Caki2 (cell line): Measurements from ENCODE around the gene PPFIA3. TPM values are rescaled to one million over a fixed set of nuclear protein-coding genes. Genes with fewer than 3 reads are reported as not detected.
"Not testable (repeated sequence)": the region's sequence is repeated elsewhere in the genome, so short reads cannot be mapped to it uniquely, and the experiment has no call there.

Source experiments
- DNase-seq: peaks from one replicate; pipeline ENCODE4 v3.0.0-alpha.2; 2015; ENCODE audit warnings: low read depth
- in situ Hi-C: cut with HindIII; loops from 2 replicates; pipeline ENCODE4 v1.10.0; 2016; ENCODE audit warnings: low sequenced_read_pairs, low pct_unique_long_range_greater_than_20kb, mixed read lengths
- total RNA-seq: library from RNA; depleted of rRNA; stranded (reverse); fragments of >200 nt; shearing (Covaris generic); gene quantifications from 2 replicates; pipeline ENCODE4 v1.2.3, GENCODE V29; 2014; ENCODE audit warnings: low replicate concordance; rRNA removed

PPFIA3 gene
- 26.8 and 39.1 TPM in 2 replicates for total RNA-seq

DNA sequence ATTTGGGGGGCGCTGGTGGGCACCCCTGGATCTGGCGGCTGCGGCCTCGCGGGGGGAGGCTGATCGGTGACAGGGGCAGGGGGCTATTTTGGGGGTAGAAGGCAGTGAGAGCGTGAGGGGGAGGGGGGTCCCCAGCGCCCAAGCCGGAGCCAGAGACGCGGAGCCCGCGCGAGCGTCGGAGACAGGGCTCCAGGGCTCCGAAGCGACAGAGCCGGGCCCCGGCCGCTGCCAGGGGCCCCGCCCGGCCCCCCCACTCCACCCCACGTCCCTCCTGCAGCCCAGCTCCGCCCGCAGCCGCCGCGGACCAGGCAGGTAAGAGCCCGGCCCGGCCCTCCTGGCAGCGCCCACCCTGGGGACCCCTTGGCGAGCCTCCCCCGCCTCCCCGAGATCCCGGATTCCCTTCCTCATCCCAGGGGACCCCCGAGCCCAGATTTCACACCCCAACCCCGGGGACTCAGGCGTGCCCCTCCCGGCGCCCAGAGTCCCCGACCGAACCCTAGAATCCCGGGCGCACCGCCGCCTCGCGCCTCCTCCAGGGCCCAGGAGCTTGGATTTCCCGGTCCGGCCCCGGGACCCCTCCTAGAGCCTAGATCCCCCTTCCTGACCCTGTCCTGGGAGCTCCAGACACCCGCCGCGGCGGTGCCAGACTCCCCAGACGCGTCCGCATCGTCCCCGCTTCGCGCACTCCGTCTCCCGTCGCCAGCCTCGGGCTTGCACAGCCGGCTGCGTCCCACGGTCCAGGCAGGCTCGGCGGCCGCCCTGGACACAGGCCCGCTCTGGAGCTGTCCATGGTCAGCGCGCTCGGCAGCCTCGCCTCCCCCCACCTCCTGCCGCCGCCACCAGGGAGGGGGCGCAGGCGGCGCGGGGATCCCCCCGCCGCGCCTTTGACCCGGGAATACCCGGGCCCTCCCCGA is at the start of gene PPFIA3:
TSS of gene PPFIA3 (plus strand) at position 134 of the 914 bp plus-strand sequence. CDS start 8,330 bp downstream, outside the sequence.
- in situ Hi-C loops = no loop called here
- peak; percentile 58 for DNase-seq

- in situ Hi-C loops = no loop called here
- no peak for DNase-seq
Measured at GRCh38 chr19:49070416-49070815, 48.9 kb upstream of the PPFIA3 start.

- DNase-seq = no peak
- in situ Hi-C loops = no loop called here
Measured at GRCh38 chr19:49071860-49072547, 47.3 kb upstream of the PPFIA3 start.

GRCh38 chr19:49073514-49074378 is 45.6 kb upstream of the PPFIA3 start:
- in situ Hi-C loops = no loop called here
- DNase-seq = no peak

DNA sequence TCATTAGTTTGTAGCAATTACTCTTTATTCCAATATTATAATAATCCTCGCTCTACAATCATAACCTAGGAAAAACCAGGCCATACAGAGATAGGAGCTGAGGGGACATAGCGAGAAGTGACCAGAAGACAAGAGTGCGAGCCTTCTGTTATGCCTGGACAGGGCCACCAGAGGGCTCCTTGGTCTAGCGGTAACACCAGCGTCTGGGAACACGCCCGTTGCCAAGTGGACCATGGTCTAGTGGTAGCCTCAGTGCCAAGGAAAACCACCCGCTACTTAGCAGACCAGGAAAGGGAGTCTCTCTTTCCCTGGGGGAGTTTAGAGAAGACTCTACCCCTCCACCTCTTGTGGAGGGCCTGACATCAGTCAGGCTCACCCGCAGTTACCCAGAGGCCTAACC is 44.5 kb upstream of the PPFIA3 start:
- in situ Hi-C loops = not testable (repeated sequence)
- DNase-seq = peak; percentile 64

DNA sequence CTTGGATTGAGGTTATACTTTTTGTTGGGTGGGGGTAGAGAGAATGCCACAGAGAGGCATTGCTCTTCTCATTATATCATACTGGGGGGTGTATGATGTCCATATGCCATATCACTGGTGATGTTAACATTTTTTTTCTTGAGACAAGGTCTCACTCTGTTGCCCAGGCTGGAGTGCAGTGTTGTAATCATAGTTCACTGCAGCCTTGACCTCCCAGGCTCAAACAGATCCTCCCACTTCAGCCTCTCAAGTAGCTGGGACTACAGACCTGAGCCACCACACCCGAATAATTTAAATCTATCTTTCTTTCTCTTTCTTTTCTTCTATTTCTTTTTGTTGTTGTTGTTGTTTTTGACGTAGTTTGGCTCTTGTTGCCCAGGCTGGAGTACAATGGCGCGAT is 39.0 kb upstream of the PPFIA3 start:
- in situ Hi-C loops = no loop called here

DNA sequence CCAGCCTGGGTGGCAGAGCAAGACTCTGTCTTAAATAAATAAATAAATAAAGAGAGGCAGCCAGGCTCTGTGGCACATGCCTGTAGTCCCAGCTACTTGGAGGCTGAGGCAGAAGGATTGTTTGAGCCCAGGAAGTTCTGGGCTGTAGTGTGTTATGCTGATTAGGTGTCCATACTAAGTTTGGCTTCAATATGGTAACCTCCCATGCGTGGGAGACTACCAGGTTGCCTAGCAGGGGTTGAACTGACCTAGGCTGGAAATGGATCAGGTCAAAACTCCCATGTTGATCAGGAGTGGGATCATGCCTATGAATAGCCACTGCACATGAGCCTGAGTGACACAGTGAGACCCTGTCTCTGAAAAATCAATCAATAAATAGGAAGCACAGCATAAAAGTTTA is 38.1 kb upstream of the PPFIA3 start:
- in situ Hi-C loops = no loop called here
- no peak for DNase-seq

More for the DNA sequence above, 39.0 kb upstream of the PPFIA3 start:
- no peak for DNase-seq

DNA sequence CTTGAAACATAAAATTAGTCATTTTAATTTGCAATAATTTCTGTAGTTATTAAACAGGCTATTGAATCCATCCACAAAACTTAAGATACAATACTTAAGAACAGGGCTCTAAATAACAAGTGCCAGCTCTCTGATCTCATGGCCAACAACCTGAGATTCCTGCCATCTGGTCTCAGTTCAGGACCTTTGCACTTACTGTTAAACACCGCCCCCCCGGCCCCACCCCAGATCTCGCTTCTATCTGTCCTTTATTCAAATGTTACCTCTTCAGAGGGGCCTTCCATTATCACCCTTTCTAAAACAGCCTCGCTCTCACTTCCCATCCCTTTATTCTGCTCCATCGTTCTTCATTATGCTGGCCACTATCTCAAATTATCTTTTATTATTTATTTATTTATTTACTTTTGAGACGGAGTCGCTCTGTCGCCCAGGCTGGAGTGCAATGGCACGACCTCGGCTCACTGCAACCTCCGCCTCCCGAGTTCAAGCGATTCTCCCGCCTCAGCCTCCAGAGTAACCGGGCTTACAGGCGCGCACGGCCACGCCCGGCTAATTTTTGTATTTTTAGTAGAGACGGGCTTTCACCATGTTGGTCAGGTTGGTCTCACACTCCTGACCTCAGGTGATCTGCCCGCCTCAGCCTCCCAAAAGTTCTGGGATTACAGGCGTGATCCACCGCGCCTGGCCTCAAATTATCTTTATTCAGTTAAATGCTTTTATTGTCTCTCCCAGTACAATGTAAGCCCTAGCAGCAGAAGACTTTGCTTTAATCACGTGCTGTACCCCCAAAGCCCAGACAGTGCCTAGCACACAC is 34.9 kb upstream of the PPFIA3 start:
- in situ Hi-C loops = no loop called here
- DNase-seq = no peak

DNA sequence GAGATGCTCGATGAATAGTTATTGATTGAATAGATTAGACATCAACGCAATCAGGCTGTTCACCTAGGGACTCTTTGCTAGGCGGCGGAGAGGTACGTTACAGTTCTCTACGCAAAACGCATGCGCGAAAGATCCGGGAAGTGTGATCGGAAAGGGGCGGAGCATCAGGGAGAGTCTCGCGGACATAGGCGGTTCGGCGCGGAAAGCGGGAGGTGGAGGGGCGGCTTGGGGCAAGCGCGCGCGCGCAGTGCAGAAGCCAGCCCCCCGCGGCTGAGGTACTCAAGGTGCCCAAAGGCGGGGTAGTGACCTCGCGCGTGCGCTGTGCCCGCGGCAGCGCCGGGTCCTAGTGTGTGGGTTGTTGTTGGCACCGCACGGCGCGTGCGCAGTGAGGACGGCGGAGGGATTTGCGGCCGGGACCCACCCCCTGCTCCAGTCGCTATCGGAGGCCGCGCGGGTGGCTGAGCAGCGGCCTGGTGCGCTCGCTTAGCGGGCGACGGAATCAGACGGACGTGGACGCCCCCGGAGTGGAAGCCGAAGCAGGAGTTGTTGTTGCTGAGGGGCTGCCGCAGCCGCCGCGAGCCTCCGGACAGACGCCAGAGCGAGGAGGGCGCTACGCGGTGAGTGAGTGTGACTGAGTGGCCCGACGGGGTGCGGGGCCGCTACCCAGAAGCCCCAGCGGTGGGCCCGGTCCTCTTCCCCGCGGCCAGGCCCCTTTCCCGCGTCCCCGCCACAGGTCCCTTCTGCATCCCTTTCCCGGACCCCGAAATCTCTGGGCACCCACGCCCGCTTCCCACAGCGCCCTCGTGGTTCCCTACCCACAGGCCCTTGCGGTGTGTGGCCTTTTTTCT is 34.1 kb upstream of the PPFIA3 start, which contains the start of gene SNRNP70:
TSS of gene SNRNP70 (plus strand) at position 432 of the 848 bp plus-strand sequence. CDS start 964 bp downstream, outside the sequence.
- DNase-seq = peak; percentile 99
- in situ Hi-C loops = no loop called here

GRCh38 chr19:49085868-49086232 is 33.5 kb upstream of the PPFIA3 start:
- peak; percentile 29 for DNase-seq
- in situ Hi-C loops = no loop called here

DNA sequence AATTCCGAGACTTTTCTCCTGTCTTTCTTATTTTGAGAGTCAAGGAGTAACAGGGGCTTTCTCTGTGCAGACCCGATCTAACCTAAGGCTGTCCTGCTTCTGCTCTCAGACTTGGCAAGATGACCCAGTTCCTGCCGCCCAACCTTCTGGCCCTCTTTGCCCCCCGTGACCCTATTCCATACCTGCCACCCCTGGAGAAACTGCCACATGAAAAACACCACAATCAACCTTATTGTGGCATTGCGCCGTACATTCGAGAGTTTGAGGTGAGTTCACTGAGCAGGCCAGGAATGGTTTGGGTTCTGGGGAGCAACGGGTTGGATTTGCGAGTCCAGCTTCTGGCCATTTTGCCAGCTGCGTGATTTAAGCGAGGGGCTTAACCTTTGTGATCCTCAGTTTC is 33.0 kb upstream of the PPFIA3 start:
- in situ Hi-C loops = no loop called here
- no peak for DNase-seq

DNA sequence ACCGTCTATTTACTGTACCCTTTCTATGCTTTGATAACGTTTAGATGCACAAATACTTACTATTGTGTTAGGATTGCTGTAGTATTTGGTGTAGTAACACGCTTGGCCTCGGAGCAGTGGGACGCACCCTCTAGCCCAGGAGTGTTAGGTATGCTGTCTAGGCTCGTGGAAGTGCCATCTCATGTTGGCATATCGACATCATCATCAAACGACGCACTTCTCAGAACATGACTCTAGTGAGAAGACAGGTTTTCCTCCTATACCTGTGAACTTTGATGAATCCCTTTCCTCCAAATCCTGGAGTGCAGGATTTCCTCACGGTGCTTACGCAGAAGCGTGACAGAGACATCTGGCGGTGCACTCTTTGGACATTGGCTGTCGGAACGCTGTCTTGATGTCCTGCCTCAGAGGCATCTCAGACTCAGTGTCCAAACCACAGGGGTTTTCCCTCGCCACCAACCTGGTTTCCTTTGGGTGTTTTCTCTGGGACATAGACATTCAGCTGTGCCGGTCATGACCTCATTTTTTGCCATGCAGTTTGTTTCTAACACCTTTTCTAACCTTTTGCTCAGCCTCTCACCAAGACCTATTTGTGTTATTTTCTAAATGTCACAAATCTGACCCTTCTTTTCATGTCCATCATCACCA is 27.8 kb upstream of the PPFIA3 start:
- in situ Hi-C loops = no loop called here
- DNase-seq = no peak

DNA sequence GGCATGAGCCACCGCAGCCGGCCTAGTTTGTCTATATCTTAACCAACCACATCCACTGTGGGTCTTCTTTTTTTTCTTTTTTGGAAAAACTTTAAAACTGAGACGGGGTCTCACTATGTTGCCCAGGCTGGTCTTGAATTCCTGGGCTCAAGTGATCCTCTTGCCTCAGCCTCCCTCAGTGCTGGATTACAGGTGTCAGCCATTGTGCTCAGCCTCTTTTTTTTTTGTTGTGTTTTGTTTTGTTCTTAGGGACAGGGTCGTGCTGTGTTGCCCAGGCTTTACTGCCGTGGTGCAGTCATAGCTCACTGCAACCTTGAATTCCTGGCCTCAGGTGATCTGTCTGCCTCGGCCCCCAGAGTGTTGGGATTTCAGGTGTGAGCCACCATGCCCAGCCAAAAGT is 26.7 kb upstream of the PPFIA3 start:
- in situ Hi-C loops = no loop called here

DNA sequence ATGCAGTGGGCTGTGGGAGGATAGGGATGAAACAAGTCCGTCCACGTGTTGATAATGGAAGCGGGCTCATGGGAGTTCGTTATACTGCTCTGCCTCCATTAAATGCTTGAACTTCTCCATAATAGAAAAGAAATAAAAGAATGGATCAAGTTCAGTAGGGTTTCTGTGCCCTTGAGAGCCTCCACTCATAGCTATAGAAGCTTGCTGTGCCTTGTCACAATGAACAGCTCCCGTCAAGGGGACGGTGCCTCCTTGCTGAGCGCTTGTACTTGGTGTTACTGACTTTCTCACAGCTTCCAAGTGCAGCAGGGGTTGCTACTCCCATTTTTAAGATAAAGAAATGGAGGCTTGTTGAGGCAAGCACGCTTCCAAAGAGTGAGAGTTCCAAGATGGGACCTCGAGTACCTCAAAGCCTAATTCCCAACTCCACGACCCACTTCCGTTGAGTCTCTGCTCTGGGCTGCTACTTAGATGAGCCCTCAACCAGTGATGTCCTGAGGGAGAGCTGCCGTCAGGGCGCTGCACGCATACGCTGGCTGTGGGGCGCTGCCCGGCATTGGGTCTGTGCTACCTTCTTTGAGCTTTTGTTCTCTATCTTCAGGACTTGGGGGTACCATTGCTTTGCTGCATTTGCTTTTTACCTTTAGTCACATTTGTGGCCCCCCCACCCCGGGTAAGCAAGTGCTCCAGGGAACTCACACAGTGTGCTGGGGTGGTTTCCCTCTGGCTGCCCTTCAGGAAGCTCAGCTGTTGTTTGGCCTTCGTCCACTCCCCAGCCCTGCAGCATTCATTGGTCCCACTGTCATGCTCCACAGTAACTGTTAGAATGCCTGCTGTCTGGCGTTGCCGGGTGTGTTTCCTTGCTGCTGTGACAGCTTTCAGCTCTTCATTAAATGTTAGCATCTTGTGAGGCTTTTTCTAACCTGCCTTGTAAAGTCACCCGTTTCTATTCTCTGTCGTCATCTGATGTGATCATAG is 24.6 kb upstream of the PPFIA3 start:
- in situ Hi-C loops = no loop called here
- DNase-seq = no peak

More for the DNA sequence above, 26.7 kb upstream of the PPFIA3 start:
- no peak for DNase-seq
